ENCODE data around the gene CUL5. TPM values are rescaled to one million over a fixed set of nuclear protein-coding genes. Genes with fewer than 3 reads are reported as not detected.

Gene CUL5
- total and polyA plus RNA-seq, 9 donors = 8.3 to 34.4 (median 30.9) TPM

GRCh38 chr11:107991868-107992414 lies 16.8 kb upstream of the CUL5 start:
- intact Hi-C loops (cut with DNase I) = no loop called here
- DNase-seq = no peak
- Histone ChIP-seq H3K4me3 (no peak overlapping the region), H3K27ac (no peak overlapping the region), H3K9me3 (no peaks in the 10 kb centered on the region), H3K27me3 (no peaks in the 10 kb centered on the region), H3K4me1 (ENCODE audit: insufficient read depth) (no peaks in the 10 kb centered on the region), H3K36me3 (no peaks in the 10 kb centered on the region)
- no peak for TF ChIP-seq EP300 (IDR thresholded peaks at IDR 0.05)
- no peak for TF ChIP-seq POLR2A (IDR thresholded peaks at IDR 0.05)
- TF ChIP-seq, protein P1, sequence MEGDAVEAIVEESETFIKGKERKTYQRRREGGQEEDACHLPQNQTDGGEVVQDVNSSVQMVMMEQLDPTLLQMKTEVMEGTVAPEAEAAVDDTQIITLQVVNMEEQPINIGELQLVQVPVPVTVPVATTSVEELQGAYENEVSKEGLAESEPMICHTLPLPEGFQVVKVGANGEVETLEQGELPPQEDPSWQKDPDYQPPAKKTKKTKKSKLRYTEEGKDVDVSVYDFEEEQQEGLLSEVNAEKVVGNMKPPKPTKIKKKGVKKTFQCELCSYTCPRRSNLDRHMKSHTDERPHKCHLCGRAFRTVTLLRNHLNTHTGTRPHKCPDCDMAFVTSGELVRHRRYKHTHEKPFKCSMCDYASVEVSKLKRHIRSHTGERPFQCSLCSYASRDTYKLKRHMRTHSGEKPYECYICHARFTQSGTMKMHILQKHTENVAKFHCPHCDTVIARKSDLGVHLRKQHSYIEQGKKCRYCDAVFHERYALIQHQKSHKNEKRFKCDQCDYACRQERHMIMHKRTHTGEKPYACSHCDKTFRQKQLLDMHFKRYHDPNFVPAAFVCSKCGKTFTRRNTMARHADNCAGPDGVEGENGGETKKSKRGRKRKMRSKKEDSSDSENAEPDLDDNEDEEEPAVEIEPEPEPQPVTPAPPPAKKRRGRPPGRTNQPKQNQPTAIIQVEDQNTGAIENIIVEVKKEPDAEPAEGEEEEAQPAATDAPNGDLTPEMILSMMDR (IDR thresholded peaks at IDR 0.05) = no peak
- WGBS, 3 donors = 36 to 49% (median 39%) methylated on average over 5 of the region's 5 CpGs

- H3K4me1 ChIP-seq (ENCODE audit: insufficient read depth) = no peaks in the 10 kb centered on the region
- H3K36me3 ChIP-seq = no peaks in the 10 kb centered on the region
- no peaks in the 10 kb centered on the region for H3K9me3 ChIP-seq
- H3K27ac ChIP-seq = no peak overlapping the region
- TF ChIP-seq, protein P1 (IDR thresholded peaks at IDR 0.05) = no peak
- no peak for DNase-seq
- H3K4me3 ChIP-seq = no peak overlapping the region
- 42 to 46% (median 42%) methylated on average over 5 of the region's 5 CpGs for WGBS, 3 donors
- H3K27me3 ChIP-seq = no peaks in the 10 kb centered on the region
- intact Hi-C loops (cut with DNase I) = no loop called here
These were observed 12.5 kb upstream of the CUL5 start for GRCh38 chr11:107996006-107996776.

DNA sequence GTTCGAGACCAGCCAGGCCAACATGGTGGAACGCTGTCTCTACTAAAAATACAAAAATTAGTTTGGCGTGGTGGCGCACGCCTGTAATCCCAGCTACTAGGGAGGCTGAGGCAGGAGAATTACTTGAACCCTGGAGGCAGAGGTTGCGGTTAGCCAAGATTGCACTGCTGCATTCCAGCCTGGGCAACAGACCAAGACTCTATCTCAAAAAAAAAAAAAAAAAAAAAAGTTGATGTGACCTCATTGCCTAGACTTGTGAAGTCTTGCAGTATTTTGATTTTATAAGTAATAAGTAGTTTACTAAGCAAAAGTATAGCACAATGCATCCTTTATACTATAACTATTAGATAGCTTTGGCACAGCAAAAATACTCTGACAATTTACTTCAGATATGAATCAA lies 9.9 kb upstream of the CUL5 start:
- no peak for DNase-seq
- no peaks in the 10 kb centered on the region for H3K27me3 ChIP-seq
- H3K36me3 ChIP-seq = no peaks in the 10 kb centered on the region
- H3K27ac ChIP-seq = no peak overlapping the region
- H3K4me3 ChIP-seq = no peak overlapping the region
- no peaks in the 10 kb centered on the region for H3K9me3 ChIP-seq
- 94 to 96% (median 95%) methylated on average over 6 of the region's 6 CpGs for WGBS, 3 donors
- TF ChIP-seq POLR2A (IDR thresholded peaks at IDR 0.05) (no peak), EP300 (IDR thresholded peaks at IDR 0.05) (no peak)
- TF ChIP-seq, protein P1 (IDR thresholded peaks at IDR 0.05) = no peak
- H3K4me1 ChIP-seq (ENCODE audit: insufficient read depth) = no peaks in the 10 kb centered on the region
- intact Hi-C loops (cut with DNase I) = no loop called here

DNA sequence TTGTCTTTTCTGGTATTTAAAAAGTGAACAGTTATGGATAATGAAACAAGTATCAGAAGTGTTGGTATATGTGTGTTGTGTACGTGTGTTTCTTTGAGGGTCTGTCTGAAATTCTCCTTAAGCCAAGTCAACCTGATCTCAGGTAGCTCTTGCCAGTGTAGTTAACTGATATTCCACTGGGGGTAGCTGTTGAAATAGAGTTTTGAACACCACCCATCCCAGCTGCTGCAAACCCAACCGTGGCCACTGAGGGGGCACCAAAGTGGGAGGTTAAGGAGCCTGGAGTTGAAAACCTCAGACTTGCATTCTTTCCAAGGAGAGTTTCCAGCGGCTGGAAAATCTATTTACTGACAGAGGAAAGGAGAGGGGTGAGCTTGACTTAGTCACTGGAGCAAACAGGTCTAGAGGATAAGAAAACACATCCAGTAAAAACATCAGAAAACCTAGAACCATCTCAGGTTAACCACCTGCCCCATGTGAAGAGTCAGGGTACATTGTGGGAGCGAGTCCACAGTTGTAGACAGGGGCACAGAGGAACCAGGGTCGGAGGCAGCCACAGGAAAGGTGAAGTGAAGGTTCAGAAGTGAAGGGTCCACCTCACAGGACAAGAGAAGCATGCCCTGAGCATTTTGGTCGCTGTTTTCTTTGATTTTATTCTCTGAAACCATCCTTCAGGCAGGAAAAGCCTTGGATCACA lies 8.8 kb upstream of the CUL5 start:
- no peak overlapping the region for H3K4me3 ChIP-seq
- intact Hi-C loops (cut with DNase I) = no loop called here
- H3K4me1 ChIP-seq (ENCODE audit: insufficient read depth) = no peaks in the 10 kb centered on the region
- H3K27ac ChIP-seq = no peak overlapping the region
- WGBS, 3 donors = 32 to 39% (median 34%) methylated on average over 6 of the region's 6 CpGs
- no peaks in the 10 kb centered on the region for H3K27me3 ChIP-seq
- no peak for DNase-seq
- H3K36me3 ChIP-seq = no peaks in the 10 kb centered on the region
- no peaks in the 10 kb centered on the region for H3K9me3 ChIP-seq
- TF ChIP-seq EP300 (IDR thresholded peaks at IDR 0.05) (no peak), POLR2A (IDR thresholded peaks at IDR 0.05) (no peak)
- TF ChIP-seq, protein P1 (IDR thresholded peaks at IDR 0.05) = no peak

All from ovary (tissue), 9 donors.